Measurements from ENCODE around the gene MMP24OS.

MMP24OS gene

GRCh38 chr20:35251613-35251940 is 26.3 kb downstream of the MMP24OS start:
- no peaks in the 10 kb centered on the region for H3K79me2 ChIP-seq (ENCODE audit: insufficient read depth, low read depth)

GRCh38 chr20:35248641-35249475 is 29.1 kb downstream of the MMP24OS start:
- H3K4me1 ChIP-seq (ENCODE audit: low read depth, poor library complexity, severe bottlenecking) = peaks cover 7% of the 10 kb centered on the region
- no peak overlapping the region for H3K27ac ChIP-seq
- no peak overlapping the region for H3K4me2 ChIP-seq
- H3K36me3 ChIP-seq (ENCODE audit: insufficient read depth) = no peaks in the 10 kb centered on the region
- H2AFZ ChIP-seq (ENCODE audit: low read depth) = no peak overlapping the region
- H3K27me3 ChIP-seq (ENCODE audit: insufficient read depth, low read depth) = no peaks in the 10 kb centered on the region
- H3K9ac ChIP-seq = no peak overlapping the region
- H4K20me1 ChIP-seq (ENCODE audit: insufficient read depth) = no peaks in the 10 kb centered on the region
- H3K79me2 ChIP-seq (ENCODE audit: insufficient read depth, low read depth) = no peaks in the 10 kb centered on the region
- no peak overlapping the region for H3K4me3 ChIP-seq (IDR thresholded peaks at IDR 0.05; ENCODE audit: insufficient read depth, low read depth, low read length)
- TF ChIP-seq, protein P1, sequence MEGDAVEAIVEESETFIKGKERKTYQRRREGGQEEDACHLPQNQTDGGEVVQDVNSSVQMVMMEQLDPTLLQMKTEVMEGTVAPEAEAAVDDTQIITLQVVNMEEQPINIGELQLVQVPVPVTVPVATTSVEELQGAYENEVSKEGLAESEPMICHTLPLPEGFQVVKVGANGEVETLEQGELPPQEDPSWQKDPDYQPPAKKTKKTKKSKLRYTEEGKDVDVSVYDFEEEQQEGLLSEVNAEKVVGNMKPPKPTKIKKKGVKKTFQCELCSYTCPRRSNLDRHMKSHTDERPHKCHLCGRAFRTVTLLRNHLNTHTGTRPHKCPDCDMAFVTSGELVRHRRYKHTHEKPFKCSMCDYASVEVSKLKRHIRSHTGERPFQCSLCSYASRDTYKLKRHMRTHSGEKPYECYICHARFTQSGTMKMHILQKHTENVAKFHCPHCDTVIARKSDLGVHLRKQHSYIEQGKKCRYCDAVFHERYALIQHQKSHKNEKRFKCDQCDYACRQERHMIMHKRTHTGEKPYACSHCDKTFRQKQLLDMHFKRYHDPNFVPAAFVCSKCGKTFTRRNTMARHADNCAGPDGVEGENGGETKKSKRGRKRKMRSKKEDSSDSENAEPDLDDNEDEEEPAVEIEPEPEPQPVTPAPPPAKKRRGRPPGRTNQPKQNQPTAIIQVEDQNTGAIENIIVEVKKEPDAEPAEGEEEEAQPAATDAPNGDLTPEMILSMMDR (conservative IDR thresholded peaks at IDR 0.05; ENCODE audit: low read depth, low read length) = no peak

More at GRCh38 chr20:35251613-35251940, 26.3 kb downstream of the MMP24OS start:
- no peaks in the 10 kb centered on the region for H3K27me3 ChIP-seq (ENCODE audit: insufficient read depth, low read depth)
- H3K4me3 ChIP-seq (IDR thresholded peaks at IDR 0.05; ENCODE audit: insufficient read depth, low read depth, low read length) = no peak overlapping the region
- no peak overlapping the region for H3K27ac ChIP-seq
- no peak overlapping the region for H3K4me2 ChIP-seq
- H2AFZ ChIP-seq (ENCODE audit: low read depth) = no peak overlapping the region
- TF ChIP-seq, protein P1 (conservative IDR thresholded peaks at IDR 0.05; ENCODE audit: low read depth, low read length) = no peak
- H3K4me1 ChIP-seq (ENCODE audit: low read depth, poor library complexity, severe bottlenecking) = peaks cover 7% of the 10 kb centered on the region
- H4K20me1 ChIP-seq (ENCODE audit: insufficient read depth) = no peaks in the 10 kb centered on the region
- no peak overlapping the region for H3K9ac ChIP-seq
- H3K36me3 ChIP-seq (ENCODE audit: insufficient read depth) = no peaks in the 10 kb centered on the region

- no peak overlapping the region for H3K4me3 ChIP-seq (IDR thresholded peaks at IDR 0.05; ENCODE audit: insufficient read depth, low read depth, low read length)
- TF ChIP-seq, protein P1 (conservative IDR thresholded peaks at IDR 0.05; ENCODE audit: low read depth, low read length) = no peak
- no peaks in the 10 kb centered on the region for H3K27me3 ChIP-seq (ENCODE audit: insufficient read depth, low read depth)
- H3K4me1 ChIP-seq (ENCODE audit: low read depth, poor library complexity, severe bottlenecking) = no peaks in the 10 kb centered on the region
- no peaks in the 10 kb centered on the region for H3K79me2 ChIP-seq (ENCODE audit: insufficient read depth, low read depth)
- no peaks in the 10 kb centered on the region for H3K36me3 ChIP-seq (ENCODE audit: insufficient read depth)
- H2AFZ ChIP-seq (ENCODE audit: low read depth) = no peak overlapping the region
- no peak overlapping the region for H3K4me2 ChIP-seq
- no peaks in the 10 kb centered on the region for H4K20me1 ChIP-seq (ENCODE audit: insufficient read depth)
- H3K9ac ChIP-seq = no peak overlapping the region
- no peak overlapping the region for H3K27ac ChIP-seq
Measured at GRCh38 chr20:35246723-35247122, 31.2 kb downstream of the MMP24OS start.

DNA sequence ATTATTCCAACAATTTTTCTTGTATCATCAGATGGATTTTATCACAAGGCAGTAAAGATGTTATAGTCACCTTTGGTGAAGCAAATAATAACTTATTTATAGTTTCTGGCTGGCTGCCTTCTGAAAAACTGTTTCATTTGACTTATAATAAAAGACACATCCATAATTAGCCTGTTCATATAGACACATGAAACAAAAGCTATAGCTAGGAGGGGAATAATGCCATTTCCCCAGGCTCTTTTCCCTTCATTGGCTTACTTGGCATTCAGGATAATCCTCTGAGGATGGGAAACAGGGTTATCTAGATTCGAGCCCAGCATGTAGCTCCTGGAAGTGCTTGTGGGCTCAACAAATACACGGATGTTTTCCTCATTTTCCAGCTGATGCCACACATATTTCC is 33.9 kb downstream of the MMP24OS start:
- Histone ChIP-seq H3K79me2 (ENCODE audit: insufficient read depth, low read depth) (no peaks in the 10 kb centered on the region), H3K4me1 (ENCODE audit: low read depth, poor library complexity, severe bottlenecking) (no peaks in the 10 kb centered on the region), H3K27me3 (ENCODE audit: insufficient read depth, low read depth) (no peaks in the 10 kb centered on the region), H3K9ac (no peak overlapping the region), H3K4me2 (no peak overlapping the region), H3K27ac (no peak overlapping the region), H3K4me3 (IDR thresholded peaks at IDR 0.05; ENCODE audit: insufficient read depth, low read depth, low read length) (no peak overlapping the region), H3K36me3 (ENCODE audit: insufficient read depth) (no peaks in the 10 kb centered on the region), H4K20me1 (ENCODE audit: insufficient read depth) (no peaks in the 10 kb centered on the region), H2AFZ (ENCODE audit: low read depth) (no peak overlapping the region)
- TF ChIP-seq, protein P1 (conservative IDR thresholded peaks at IDR 0.05; ENCODE audit: low read depth, low read length) = no peak

Data from KMS-11 (cell line).